Measurements from ENCODE around the gene NADSYN1. TPM values are rescaled to one million over a fixed set of nuclear protein-coding genes. Genes with fewer than 3 reads are reported as not detected.
A peak's percentile ranks its signal among the peaks of the same experiment; 100 is the strongest.

The NADSYN1 gene
- total and polyA plus RNA-seq, 10 donors: 68.4 to 137 (median 105) TPM

DNA sequence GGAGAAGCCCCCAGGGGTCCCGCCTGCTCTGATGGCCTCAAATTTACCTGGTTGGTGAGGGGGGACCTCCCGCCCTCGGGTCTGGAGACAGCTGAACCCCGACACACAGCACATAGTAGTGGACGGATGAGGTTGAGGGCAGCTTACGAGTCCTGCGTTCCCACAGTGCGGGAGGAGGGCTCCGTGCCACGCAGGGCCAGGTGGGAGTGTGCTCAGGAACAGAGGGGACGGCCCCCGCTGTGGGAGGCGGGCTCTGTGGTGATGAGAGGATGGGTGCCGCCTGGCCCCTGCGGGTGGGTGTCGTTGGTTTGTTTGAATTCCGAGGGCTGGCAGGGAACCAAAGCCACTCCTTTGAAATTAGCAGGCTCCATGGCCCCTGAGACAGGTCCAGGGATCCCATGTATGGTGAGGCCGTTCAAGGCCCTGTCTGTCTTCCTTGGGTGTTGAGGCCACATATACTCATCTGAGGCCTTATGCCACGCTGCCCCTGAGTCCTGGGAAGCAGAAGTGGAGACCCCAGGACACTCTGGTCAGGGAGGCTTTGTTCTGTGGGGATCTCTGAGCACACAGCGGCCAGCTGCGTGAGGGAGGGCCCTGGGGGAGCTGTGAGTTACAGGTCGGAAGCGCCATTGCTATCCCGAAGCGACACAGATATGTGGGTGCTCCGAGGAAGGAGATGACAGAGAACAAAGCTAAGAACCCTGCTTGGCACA is 21.9 kb downstream of the NADSYN1 start:
- Histone ChIP-seq H3K4me3 (no peak overlapping the region), H3K27me3 (replicated peaks in 1 of 7) (no peaks in the 10 kb centered on the region), H3K36me3 (peaks cover 3 to 100% (median 82%) of the 10 kb centered on the region in 6 donors), H3K4me1 (peaks cover 0 to 17% (median 7%) of the 10 kb centered on the region in 6 donors), H3K9me3 (no peaks in the 10 kb centered on the region), H3K27ac (no peak overlapping the region)
- WGBS, 5 donors: 93 to 98% (median 95%) methylated on average over 18 to 26 of the region's 26 CpGs
- peak in 1 of 3 donors; percentile 17 for TF ChIP-seq POLR2AphosphoS5 (IDR thresholded peaks at IDR 0.05)
- no peak for TF ChIP-seq POLR2A (IDR thresholded peaks at IDR 0.05)
- TF ChIP-seq, protein P1, sequence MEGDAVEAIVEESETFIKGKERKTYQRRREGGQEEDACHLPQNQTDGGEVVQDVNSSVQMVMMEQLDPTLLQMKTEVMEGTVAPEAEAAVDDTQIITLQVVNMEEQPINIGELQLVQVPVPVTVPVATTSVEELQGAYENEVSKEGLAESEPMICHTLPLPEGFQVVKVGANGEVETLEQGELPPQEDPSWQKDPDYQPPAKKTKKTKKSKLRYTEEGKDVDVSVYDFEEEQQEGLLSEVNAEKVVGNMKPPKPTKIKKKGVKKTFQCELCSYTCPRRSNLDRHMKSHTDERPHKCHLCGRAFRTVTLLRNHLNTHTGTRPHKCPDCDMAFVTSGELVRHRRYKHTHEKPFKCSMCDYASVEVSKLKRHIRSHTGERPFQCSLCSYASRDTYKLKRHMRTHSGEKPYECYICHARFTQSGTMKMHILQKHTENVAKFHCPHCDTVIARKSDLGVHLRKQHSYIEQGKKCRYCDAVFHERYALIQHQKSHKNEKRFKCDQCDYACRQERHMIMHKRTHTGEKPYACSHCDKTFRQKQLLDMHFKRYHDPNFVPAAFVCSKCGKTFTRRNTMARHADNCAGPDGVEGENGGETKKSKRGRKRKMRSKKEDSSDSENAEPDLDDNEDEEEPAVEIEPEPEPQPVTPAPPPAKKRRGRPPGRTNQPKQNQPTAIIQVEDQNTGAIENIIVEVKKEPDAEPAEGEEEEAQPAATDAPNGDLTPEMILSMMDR (IDR thresholded peaks at IDR 0.05 in 8 of 11, conservative IDR thresholded peaks at IDR 0.05 in 3 of 11): no peak
- intact Hi-C loops (cut with DNase I; ENCODE audit: low total_unique reads): no loop called here
- DNase-seq: peak; percentile 44

DNA sequence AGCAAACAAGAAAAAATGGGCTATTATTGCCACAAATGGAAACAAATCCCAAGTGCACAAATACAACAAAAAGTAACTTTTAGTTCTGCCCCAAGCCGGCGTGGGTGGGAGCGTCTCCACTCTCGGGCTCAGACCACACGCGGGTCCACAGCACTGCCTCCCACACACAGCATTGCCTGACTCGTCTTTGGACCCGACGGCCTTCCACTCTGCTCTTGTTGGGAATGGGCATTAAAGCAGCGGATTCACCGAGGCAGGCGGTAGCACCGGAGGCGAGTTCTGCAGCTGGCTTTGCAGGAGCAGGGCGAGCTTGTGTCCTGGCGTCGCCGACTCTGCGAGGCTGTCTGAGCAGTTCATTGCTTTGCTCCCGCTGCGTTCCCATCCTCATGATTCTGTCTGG is 23.0 kb downstream of the NADSYN1 start:
- no peak overlapping the region for H3K4me3 ChIP-seq
- H3K4me1 ChIP-seq: peaks cover 0 to 17% (median 7%) of the 10 kb centered on the region in 6 donors
- intact Hi-C loops (cut with DNase I; ENCODE audit: low total_unique reads): no loop called here
- TF ChIP-seq POLR2A (IDR thresholded peaks at IDR 0.05): no peak
- H3K27me3 ChIP-seq (replicated peaks in 1 of 7): no peaks in the 10 kb centered on the region
- H3K9me3 ChIP-seq: no peaks in the 10 kb centered on the region
- H3K36me3 ChIP-seq: peaks cover 3 to 100% (median 93%) of the 10 kb centered on the region in 6 donors
- DNase-seq: peak; percentile 55
- no peak overlapping the region for H3K27ac ChIP-seq
- 94 to 97% (median 96%) methylated on average over 18 to 21 of the region's 21 CpGs for WGBS, 5 donors

DNA sequence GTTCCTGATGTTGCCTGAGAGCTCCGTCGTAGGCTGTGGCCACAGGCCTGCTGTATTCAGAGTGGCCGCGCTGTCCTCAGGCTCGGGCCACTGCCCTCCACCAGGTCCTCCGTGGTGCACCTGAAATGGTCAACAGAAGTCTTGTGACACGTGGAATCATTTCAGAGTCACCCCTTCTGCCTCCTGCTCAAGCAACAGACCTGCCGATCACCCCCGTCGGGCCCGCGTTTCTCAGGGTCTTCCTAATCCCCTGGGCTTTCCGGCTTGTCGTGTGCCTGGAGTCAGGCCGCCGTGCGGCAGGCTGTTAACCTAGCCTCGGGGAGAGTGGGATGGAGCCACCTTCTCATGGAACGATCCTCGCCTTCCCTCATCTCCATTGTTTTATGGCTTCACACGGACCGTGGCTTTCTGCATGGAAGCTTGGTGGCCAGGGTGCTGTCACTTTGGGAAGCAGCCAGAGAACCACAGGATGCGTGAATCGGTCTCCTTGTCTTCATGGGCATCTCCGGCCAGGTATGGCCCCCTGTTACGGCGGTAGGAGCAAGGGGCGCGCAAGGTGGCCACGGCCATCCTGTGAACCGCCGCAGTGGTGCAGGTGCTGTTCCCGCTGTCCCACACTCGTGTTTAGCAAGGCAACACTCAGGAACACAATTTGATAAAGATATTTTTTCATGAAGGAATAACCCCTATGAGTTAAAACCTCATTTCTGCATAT is 24.1 kb downstream of the NADSYN1 start:
- WGBS, 5 donors: 92 to 99% (median 94%) methylated on average over 21 to 34 of the region's 34 CpGs
- no peak overlapping the region for H3K4me3 ChIP-seq
- peaks cover 0 to 17% (median 7%) of the 10 kb centered on the region in 6 donors for H3K4me1 ChIP-seq
- TF ChIP-seq, protein P1 (IDR thresholded peaks at IDR 0.05 in 8 of 11, conservative IDR thresholded peaks at IDR 0.05 in 3 of 11): no peak
- no peak for TF ChIP-seq POLR2A (IDR thresholded peaks at IDR 0.05)
- TF ChIP-seq POLR2AphosphoS5 (IDR thresholded peaks at IDR 0.05): no peak
- intact Hi-C loops (cut with DNase I; ENCODE audit: low total_unique reads): no loop called here
- DNase-seq: peak; percentile 60
- no peaks in the 10 kb centered on the region for H3K9me3 ChIP-seq
- no peak overlapping the region for H3K27ac ChIP-seq
- peaks cover 3 to 100% (median 96%) of the 10 kb centered on the region in 6 donors for H3K36me3 ChIP-seq
- no peaks in the 10 kb centered on the region for H3K27me3 ChIP-seq (replicated peaks in 1 of 7)

DNA sequence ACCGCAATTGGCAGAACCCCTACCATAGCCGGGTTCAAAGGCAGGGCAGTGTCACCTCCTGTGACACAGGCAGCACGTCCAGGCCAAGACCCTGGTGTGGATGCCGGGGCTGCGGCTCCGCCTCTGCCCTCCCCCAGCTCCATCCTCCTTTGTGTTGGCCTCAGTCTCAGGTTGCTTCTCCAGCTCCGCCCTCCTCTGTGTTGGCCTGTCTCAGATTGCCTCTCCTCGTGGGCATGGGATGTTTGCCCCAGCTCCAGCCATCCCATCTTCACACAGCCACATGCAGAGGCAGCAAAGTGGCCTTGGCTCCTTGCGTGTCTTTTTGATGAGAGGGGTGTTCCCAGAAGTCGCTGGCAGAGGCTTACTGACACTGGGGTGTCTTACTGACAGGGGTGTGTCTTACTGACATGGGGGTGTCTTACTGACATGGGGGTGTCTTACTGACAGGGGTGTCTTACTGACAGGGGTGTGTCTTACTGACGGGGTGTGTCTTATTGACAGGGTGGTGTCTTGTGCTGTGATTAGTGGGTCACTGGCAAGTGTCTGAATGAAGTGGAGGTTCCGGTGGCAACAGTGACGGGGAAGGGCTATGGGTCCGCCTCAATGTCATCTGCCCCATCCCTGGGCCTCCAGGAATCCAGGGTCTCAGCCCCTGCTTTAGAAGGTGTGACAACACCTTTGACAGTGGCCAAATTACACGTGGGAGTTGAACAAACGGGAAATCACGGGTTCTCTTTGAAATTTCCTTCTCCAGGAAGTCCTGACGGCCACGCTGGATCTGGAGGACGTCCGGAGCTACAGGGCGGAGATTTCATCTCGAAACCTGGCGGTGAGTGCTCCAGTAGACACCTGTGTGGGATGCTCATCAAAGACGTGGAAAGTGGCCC is 24.9 kb downstream of the NADSYN1 start:
- H3K27me3 ChIP-seq (replicated peaks in 1 of 7): no peaks in the 10 kb centered on the region
- WGBS, 5 donors: 62 to 75% (median 71%) methylated on average over 25 of the region's 25 CpGs
- peak overlapping the region in 5 of 8 donors; percentile 11 to 50 (median 28) for H3K27ac ChIP-seq
- TF ChIP-seq, protein P1 (IDR thresholded peaks at IDR 0.05 in 8 of 11, conservative IDR thresholded peaks at IDR 0.05 in 3 of 11): no peak
- peak in 2 of 3 donors; percentile 28 to 38 for TF ChIP-seq POLR2AphosphoS5 (IDR thresholded peaks at IDR 0.05)
- peaks cover 0 to 17% (median 7%) of the 10 kb centered on the region in 6 donors for H3K4me1 ChIP-seq
- H3K9me3 ChIP-seq: no peaks in the 10 kb centered on the region
- H3K36me3 ChIP-seq: peaks cover under 1 to 100% (median 93%) of the 10 kb centered on the region in 6 donors
- peak; percentile 44 for DNase-seq
- no peak overlapping the region for H3K4me3 ChIP-seq
- intact Hi-C loops (cut with DNase I; ENCODE audit: low total_unique reads): no loop called here

All from spleen (tissue), 11 donors.